IMR-90 (cell line): ENCODE results near the gene CBLIF. TPM values are rescaled to one million over a fixed set of nuclear protein-coding genes. Genes with fewer than 3 reads are reported as not detected.

ENCODE experiments used
- ATAC-seq: fragments of 200-7000 bp; cut with Tn5 transposase; 2 replicates; pipeline ENCODE4 v1.9.1; 2020; ENCODE audit warnings: low read depth, mild to moderate bottlenecking, moderate library complexity
- BruUV-seq: library from RNA; stranded (reverse); fragments of 400-500 nt; replicated peaks from 2 replicates; lab custom pipeline; 2021; lab: Mats Ljungman, UMichigan
- CTCF ChIA-PET: fragments of 300-600 bp; formaldehyde crosslinking; extraction: SDS; loops from one replicate; lab custom pipeline; 2021; ENCODE audit warnings: antibody characterized with exemption; lab: Yijun Ruan, JAX
- POLR2A ChIA-PET: fragments of 300-600 bp; sonication (Branson Sonifier 250); formaldehyde crosslinking; loops from one replicate; lab custom pipeline; 2022; ENCODE audit warnings: antibody characterized with exemption; ENCODE audit not compliant: unreplicated experiment; lab: Charles Lee
- DNase-seq: peaks from one replicate; pipeline ENCODE4 v3.0.0; 2013
- H2AFZ ChIP-seq: replicated peaks from 2 replicates; pipeline ENCODE3; 2013; ENCODE audit warnings: low read length, mild to moderate bottlenecking; ENCODE audit not compliant: poor library complexity
- H2AK5ac ChIP-seq: 2 replicates; pipeline ENCODE4 v1.6.1; 2013; ENCODE audit warnings: low read depth, low read length, inconsistent platforms
- H2AK9ac ChIP-seq: replicated peaks from 2 replicates; pipeline ENCODE3; 2013; ENCODE audit warnings: mild to moderate bottlenecking, low read depth, low read length, moderate library complexity; ENCODE audit not compliant: poor library complexity
- H2BK120ac ChIP-seq: 2 replicates; pipeline ENCODE4 v1.6.1; 2013; ENCODE audit warnings: low read depth, low read length, inconsistent platforms
- H2BK15ac ChIP-seq: 3 replicates; pipeline ENCODE4 v1.6.1; 2013; ENCODE audit warnings: low read depth, low read length, inconsistent platforms
- H2BK20ac ChIP-seq: 2 replicates; pipeline ENCODE4 v1.6.1; 2013; ENCODE audit warnings: low read depth, mild to moderate bottlenecking, inconsistent platforms, low read length, moderate library complexity
- H2BK5ac ChIP-seq: 2 replicates; pipeline ENCODE4 v1.6.1; 2013; ENCODE audit warnings: mild to moderate bottlenecking, low read depth, low read length, inconsistent platforms; ENCODE audit not compliant: poor library complexity, severe bottlenecking
- H3K14ac ChIP-seq: replicated peaks from 2 replicates; pipeline ENCODE4 v1.6.1; 2013; ENCODE audit warnings: low read depth, low read length, inconsistent platforms
- H3K18ac ChIP-seq: 2 replicates; pipeline ENCODE4 v1.6.1; 2013; ENCODE audit warnings: low read depth, low read length, control low read depth
- H3K23ac ChIP-seq: 2 replicates; pipeline ENCODE4 v1.6.1; 2013; ENCODE audit warnings: low read depth, low read length, inconsistent platforms
- H3K27ac ChIP-seq: 2 replicates; pipeline ENCODE4 v1.5.1; 2013; ENCODE audit warnings: mild to moderate bottlenecking, control low read depth, low read length; ENCODE audit not compliant: insufficient read depth
- H3K27me3 ChIP-seq: 2 replicates; pipeline ENCODE4 v1.6.1; 2013; ENCODE audit warnings: low read length; ENCODE audit not compliant: control insufficient read depth, insufficient read depth
- H3K36me3 ChIP-seq: 2 replicates; pipeline ENCODE4 v1.6.1; 2013; ENCODE audit warnings: low read length, mixed read lengths; ENCODE audit not compliant: control insufficient read depth, insufficient read depth
- H3K4ac ChIP-seq: 2 replicates; pipeline ENCODE4 v1.6.1; 2013; ENCODE audit warnings: low read depth, low read length, inconsistent platforms
- H3K4me1 ChIP-seq: 2 replicates; pipeline ENCODE4 v1.6.1; 2013; ENCODE audit warnings: low read length, mixed read lengths; ENCODE audit not compliant: control insufficient read depth, insufficient read depth
- H3K4me2 ChIP-seq: 2 replicates; pipeline ENCODE4 v1.6.1; 2013; ENCODE audit warnings: low read depth, mild to moderate bottlenecking, control low read depth, low read length, moderate library complexity
- H3K4me3 ChIP-seq: 2 replicates; pipeline ENCODE4 v1.5.1; 2013; ENCODE audit warnings: low read depth, mild to moderate bottlenecking, control low read depth, low read length, moderate library complexity; ENCODE audit not compliant: insufficient read depth
- H3K56ac ChIP-seq: 2 replicates; pipeline ENCODE4 v1.6.1; 2013; ENCODE audit warnings: low read length, inconsistent platforms; ENCODE audit not compliant: insufficient read depth; ENCODE audit errors: extremely low read depth
- H3K79me1 ChIP-seq, 2 experiments: 2 replicates each; pipeline ENCODE4 v1.6.1; 2013; ENCODE audit warnings: low read length in 2 of 2, inconsistent platforms in 1 of 2, low read depth in 1 of 2
- H3K9ac ChIP-seq: 2 replicates; pipeline ENCODE4 v1.6.1; 2013; ENCODE audit warnings: low read depth, low read length, control low read depth
- H3K9me1 ChIP-seq: 2 replicates; pipeline ENCODE4 v1.6.1; 2013; ENCODE audit warnings: low read length, inconsistent platforms; ENCODE audit not compliant: insufficient read depth
- H3K9me3 ChIP-seq: 2 replicates; pipeline ENCODE4 v1.6.1; 2013; ENCODE audit warnings: low read length; ENCODE audit not compliant: control insufficient read depth, insufficient read depth
- H4K20me1 ChIP-seq: 2 replicates; pipeline ENCODE4 v1.6.1; 2013; ENCODE audit warnings: low read length, inconsistent platforms; ENCODE audit not compliant: insufficient read depth
- H4K5ac ChIP-seq: 2 replicates; pipeline ENCODE4 v1.6.1; 2013; ENCODE audit warnings: mild to moderate bottlenecking, low read depth, low read length, control low read depth
- H4K8ac ChIP-seq, 2 experiments: 2 replicates each; pipeline ENCODE4 v1.6.1; 2013; ENCODE audit warnings: low read depth in 2 of 2, low read length in 2 of 2, control low read depth in 1 of 2, inconsistent platforms in 1 of 2
- H4K91ac ChIP-seq: 2 replicates; pipeline ENCODE4 v1.6.1; 2013; ENCODE audit warnings: low read depth, low read length, inconsistent platforms; ENCODE audit not compliant: insufficient read depth
- CEBPB ChIP-seq: IDR thresholded peaks from 2 replicates; pipeline ENCODE4 v1.6.1; 2012; ENCODE audit warnings: low read depth, low read length, improper control_type of control experiment
- CHD1 ChIP-seq: IDR thresholded peaks from 2 replicates; pipeline ENCODE4 v1.6.1; 2012; ENCODE audit warnings: low read depth, low read length, improper control_type of control experiment
- FOS ChIP-seq: fragments of 150-350 bp; IDR thresholded peaks from 2 replicates; pipeline ENCODE4 v1.6.1; 2016; ENCODE audit warnings: low read depth, low read length
- MAFK ChIP-seq: IDR thresholded peaks from 2 replicates; pipeline ENCODE4 v1.6.1; 2012; ENCODE audit warnings: low read depth, low read length, improper control_type of control experiment
- MAZ ChIP-seq: IDR thresholded peaks from 2 replicates; pipeline ENCODE4 v1.6.1; 2012; ENCODE audit warnings: low read depth, mild to moderate bottlenecking, low read length, improper control_type of control experiment, moderate library complexity, borderline replicate concordance
- POLR2A ChIP-seq: IDR thresholded peaks from 2 replicates; pipeline ENCODE4 v1.6.1; 2012; ENCODE audit warnings: mild to moderate bottlenecking, low read depth, low read length
- RAD21 ChIP-seq: IDR thresholded peaks from 2 replicates; pipeline ENCODE4 v1.6.1; 2012; ENCODE audit warnings: low read length, improper control_type of control experiment
- RFX5 ChIP-seq: IDR thresholded peaks from 2 replicates; pipeline ENCODE4 v1.8.0; 2012; ENCODE audit warnings: low read depth, mild to moderate bottlenecking, low read length, moderate library complexity
- WGBS, 2 experiments: methylation state at CpG; one replicate each; pipeline versions ENCODE4 v1.1.5 to v1.1.7; 2013; ENCODE audit warnings: missing lambda C conversion rate in 2 of 2; ENCODE audit not compliant: insufficient read length in 1 of 2; ENCODE audit errors: extremely low coverage in 2 of 2; 5-methylcytosine and 5-hydroxymethylcytosine counted together
- dilution Hi-C: fragments of 300-500 bp; cut with HindIII; formaldehyde crosslinking; loops from one replicate; pipeline ENCODE4 v1.14.3; 2018; ENCODE audit warnings: low sequenced_read_pairs; ENCODE audit not compliant: unreplicated experiment
- in situ Hi-C: fragments of 300-500 bp; cut with MboI; formaldehyde crosslinking; loops from 3 replicates; pipeline ENCODE4 v1.14.3; 2019; ENCODE audit warnings: low sequenced_read_pairs, inconsistent platforms, mixed read lengths
- intact Hi-C: fragments of 100-400 bp; cut with micrococcal nuclease; formaldehyde crosslinking; loops from 2 replicates; pipeline ENCODE4 v1.10.0; 2022
- polyA plus RNA-seq, 3 experiments: library from polyadenylated mRNA; depleted of rRNA; stranded (reverse); fragments of >200 nt; gene quantifications; 2 replicates each; pipeline ENCODE4 v1.2.3, GENCODE V29; 2012; ENCODE audit warnings: low replicate concordance in 1 of 3
- total RNA-seq: library from RNA; depleted of rRNA; stranded (reverse); fragments of >200 nt; gene quantifications from 2 replicates; pipeline ENCODE4 v1.2.3, GENCODE V29; 2012

Gene CBLIF
- total and polyA plus RNA-seq, 2 of the 4 experiments (the other 2 are of a cell fraction) = not detected

GRCh38 chr11:59804061-59804460 is 41.2 kb downstream of the CBLIF start:
- Histone ChIP-seq H3K4ac (no peak overlapping the region), H3K56ac (no peak overlapping the region), H2BK120ac (no peak overlapping the region), H4K8ac (no peak overlapping the region), H2BK20ac (no peak overlapping the region), H3K4me2 (no peak overlapping the region), H3K4me3 (no peak overlapping the region), H3K4me1 (no peaks in the 10 kb centered on the region), H3K14ac (no peak overlapping the region), H3K18ac (no peak overlapping the region), H3K9ac (no peak overlapping the region), H3K79me1 (no peaks in the 10 kb centered on the region), H2BK5ac (no peak overlapping the region), H3K9me3 (no peaks in the 10 kb centered on the region), H3K9me1 (no peaks in the 10 kb centered on the region), H3K27me3 (no peaks in the 10 kb centered on the region), H2AFZ (no peak overlapping the region), H4K20me1 (no peaks in the 10 kb centered on the region), H3K36me3 (peaks cover 12% of the 10 kb centered on the region), H2AK9ac (no peak overlapping the region), H4K91ac (no peak overlapping the region), H3K27ac (no peak overlapping the region), H4K5ac (no peak overlapping the region), H2AK5ac (no peak overlapping the region), H3K23ac (no peak overlapping the region), H2BK15ac (no peak overlapping the region)
- dilution Hi-C loops (no loop called here), intact Hi-C loops (loop anchor here (5.0 kb wide), 3 partner anchors 137 to 267 kb away; partner anchors contain the start of gene PATL1), in situ Hi-C loops (loop anchor here (5.0 to 10.0 kb wide), 2 partner anchors 47 to 249 kb away; partner anchors contain the start of gene STX3)
- no peak for DNase-seq
- WGBS, 2 experiments = no CpG with 5 or more reads among the region's 2 CpGs
- CTCF ChIA-PET = no interaction called here
- POLR2A ChIA-PET = no interaction called here
- no peak for ATAC-seq
- TF ChIP-seq MAFK = no peak
- TF ChIP-seq CHD1 = no peak
- TF ChIP-seq RAD21 = no peak
- TF ChIP-seq RFX5 = no peak
- no peak for TF ChIP-seq MAZ
- TF ChIP-seq FOS = no peak
- TF ChIP-seq POLR2A = no peak
- no peak for TF ChIP-seq CEBPB
- no TSS peak for BruUV-seq
